ENCODE data around the gene N4BP2L2. TPM values are rescaled to one million over a fixed set of nuclear protein-coding genes. Genes with fewer than 3 reads are reported as not detected.

The N4BP2L2 gene
- polyA plus RNA-seq, 3 donors: 22.0 to 51.1 (median 38.3) TPM

DNA sequence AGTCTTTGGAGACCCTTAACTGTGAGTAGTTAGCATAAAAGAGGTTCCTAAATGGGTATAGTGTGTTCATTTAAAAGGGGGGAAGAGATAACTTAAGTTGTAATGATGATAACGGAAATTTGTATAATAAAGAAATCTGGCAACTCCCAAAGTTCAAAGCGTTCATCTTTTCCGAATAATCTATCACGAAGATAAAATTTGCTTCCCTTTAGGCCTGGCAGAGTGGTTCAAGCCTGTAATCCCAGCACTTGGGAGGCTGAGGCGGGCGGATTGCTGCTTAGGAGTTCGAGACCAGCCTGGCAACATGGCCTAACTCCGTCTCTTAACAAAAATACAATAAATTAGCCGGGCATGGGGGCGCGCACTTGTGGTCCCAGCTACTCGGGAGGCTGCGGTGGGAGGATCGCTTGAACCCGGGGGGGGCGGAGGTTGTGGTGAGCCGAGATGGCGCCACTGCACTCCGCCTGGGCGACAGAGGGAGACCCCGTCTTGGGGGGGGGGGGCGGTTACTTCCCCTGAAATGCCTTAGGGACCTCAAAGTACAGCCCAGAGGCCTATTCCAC lies 934 bp downstream of the N4BP2L2 start:
- 24 to 30% (median 28%) methylated on average over 21 to 22 of the region's 22 CpGs for WGBS, 3 donors
- H3K27ac ChIP-seq (ENCODE audit: low read depth, low read length): peak overlapping the region; percentile 45

DNA sequence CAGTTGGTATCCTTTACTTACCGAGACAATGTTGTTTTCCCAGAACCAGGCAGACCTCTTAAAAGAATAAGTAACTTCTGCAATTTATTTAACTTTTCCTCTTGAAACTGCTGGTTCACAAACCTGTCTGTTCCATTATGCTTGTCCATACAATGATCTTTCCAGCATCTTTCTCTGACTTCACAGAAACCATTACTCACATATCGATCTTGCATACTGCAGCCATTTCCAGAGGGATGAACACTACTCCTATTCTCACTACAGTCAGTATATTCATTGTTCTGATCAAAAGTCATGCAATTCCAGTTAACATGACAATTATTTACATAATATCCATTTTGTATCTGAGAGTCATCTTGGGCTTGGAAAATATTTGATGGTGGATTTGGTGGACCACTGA lies 2.8 kb downstream of the N4BP2L2 start:
- no peak overlapping the region for H3K27ac ChIP-seq (ENCODE audit: low read depth, low read length)
- WGBS, 3 donors: 94 to 97% (median 96%) methylated on average over 2 of the region's 2 CpGs

- no peak overlapping the region for H3K27ac ChIP-seq (ENCODE audit: low read depth, low read length)
- WGBS, 3 donors: 30 to 65% (median 61%) methylated on average over 1 of the region's 1 CpG
These were observed 3.5 kb downstream of the N4BP2L2 start for GRCh38 chr13:32535115-32535514.

GRCh38 chr13:32530841-32531253 lies 7.7 kb downstream of the N4BP2L2 start:
- no peak overlapping the region for H3K27ac ChIP-seq (ENCODE audit: low read depth, low read length)
- WGBS, 3 donors: 44 to 47% (median 46%) methylated on average over 2 of the region's 2 CpGs

DNA sequence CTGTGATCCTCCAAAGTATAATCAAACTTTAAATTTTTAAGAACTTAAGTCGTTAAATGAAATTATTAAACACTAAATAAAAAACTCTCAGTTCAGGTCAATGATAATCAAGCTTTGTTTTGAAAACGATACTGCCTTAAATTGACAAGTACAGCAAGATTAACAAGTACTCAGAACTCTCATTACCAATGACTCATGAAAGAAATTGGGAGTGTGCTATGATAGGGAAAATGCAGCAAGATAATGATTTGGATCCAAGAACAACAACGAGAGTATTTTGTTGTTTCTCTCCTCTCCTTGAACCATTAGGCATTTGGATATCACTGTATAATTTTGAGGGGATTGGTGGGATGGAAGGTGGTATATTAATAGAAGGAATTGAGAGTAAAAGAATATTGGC lies 10.2 kb downstream of the N4BP2L2 start:
- H3K27ac ChIP-seq (ENCODE audit: low read depth, low read length): no peak overlapping the region
- WGBS, 3 donors: 48 to 68% (median 55%) methylated on average over 3 of the region's 3 CpGs

GRCh38 chr13:32527151-32527550 lies 11.4 kb downstream of the N4BP2L2 start:
- H3K27ac ChIP-seq (ENCODE audit: low read depth, low read length): no peak overlapping the region

DNA sequence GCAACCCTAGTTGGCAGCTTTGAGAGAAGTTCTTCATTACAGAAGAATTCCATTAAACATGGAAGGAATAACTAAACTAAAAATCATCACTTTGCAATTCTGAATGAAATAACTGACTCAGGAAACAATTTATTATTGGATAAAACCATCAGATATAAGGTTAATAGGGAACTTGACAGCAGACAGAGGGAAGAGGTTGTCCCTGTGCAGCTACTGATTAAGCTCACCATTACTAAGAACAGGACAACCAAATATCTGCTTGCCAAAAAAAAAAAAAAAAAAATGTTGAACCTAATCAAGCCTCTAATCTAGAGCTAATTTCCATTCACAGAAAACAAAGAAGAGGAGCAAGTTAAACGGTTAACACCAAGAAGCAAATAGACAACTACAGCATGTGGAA lies 12.8 kb downstream of the N4BP2L2 start:
- no peak overlapping the region for H3K27ac ChIP-seq (ENCODE audit: low read depth, low read length)
- 31 to 83% (median 82%) methylated on average over 1 of the region's 1 CpG for WGBS, 3 donors

More at GRCh38 chr13:32527151-32527550, 11.4 kb downstream of the N4BP2L2 start:
- 64 to 90% (median 88%) methylated on average over 3 of the region's 3 CpGs for WGBS, 3 donors

DNA sequence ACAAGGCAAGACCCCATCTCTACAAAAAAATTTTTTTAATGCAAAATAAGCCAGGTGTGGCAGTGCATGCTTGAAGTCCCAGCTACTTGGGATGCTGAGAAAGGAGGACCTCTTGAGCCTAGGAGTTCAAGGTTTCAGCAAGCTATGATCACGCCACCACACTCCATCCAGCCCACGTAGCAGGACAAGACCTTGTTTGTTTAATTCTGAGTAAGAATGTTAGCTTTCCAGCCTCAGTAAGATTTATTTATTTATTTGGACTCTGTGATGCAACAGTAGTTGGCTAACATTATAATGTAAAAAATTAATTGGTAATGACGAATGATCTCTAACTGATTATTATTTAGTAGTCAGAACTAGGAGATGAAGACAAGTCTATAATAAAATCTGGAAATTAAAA lies 23.3 kb downstream of the N4BP2L2 start:
- no peak overlapping the region for H3K27ac ChIP-seq (ENCODE audit: low read depth, low read length)
- 79 to 95% (median 93%) methylated on average over 3 of the region's 3 CpGs for WGBS, 3 donors

- H3K27ac ChIP-seq (ENCODE audit: low read depth, low read length): no peak overlapping the region
- WGBS, 3 donors: 66 to 90% (median 76%) methylated on average over 4 of the region's 4 CpGs
These were observed 27.1 kb downstream of the N4BP2L2 start for GRCh38 chr13:32511482-32511881.

- WGBS, 3 donors: 93 to 96% (median 94%) methylated on average over 2 of the region's 2 CpGs
- H3K27ac ChIP-seq (ENCODE audit: low read depth, low read length): no peak overlapping the region
These were observed 33.7 kb downstream of the N4BP2L2 start for GRCh38 chr13:32504876-32505275.

GRCh38 chr13:32504263-32504662 lies 34.3 kb downstream of the N4BP2L2 start:
- WGBS, 3 donors: 51 to 85% (median 76%) methylated on average over 1 of the region's 1 CpG

GRCh38 chr13:32503727-32504126 lies 34.9 kb downstream of the N4BP2L2 start:
- WGBS, 3 donors: 97% methylated on average over 5 of the region's 5 CpGs
- H3K27ac ChIP-seq (ENCODE audit: low read depth, low read length): no peak overlapping the region

More at GRCh38 chr13:32504263-32504662, 34.3 kb downstream of the N4BP2L2 start:
- no peak overlapping the region for H3K27ac ChIP-seq (ENCODE audit: low read depth, low read length)

DNA sequence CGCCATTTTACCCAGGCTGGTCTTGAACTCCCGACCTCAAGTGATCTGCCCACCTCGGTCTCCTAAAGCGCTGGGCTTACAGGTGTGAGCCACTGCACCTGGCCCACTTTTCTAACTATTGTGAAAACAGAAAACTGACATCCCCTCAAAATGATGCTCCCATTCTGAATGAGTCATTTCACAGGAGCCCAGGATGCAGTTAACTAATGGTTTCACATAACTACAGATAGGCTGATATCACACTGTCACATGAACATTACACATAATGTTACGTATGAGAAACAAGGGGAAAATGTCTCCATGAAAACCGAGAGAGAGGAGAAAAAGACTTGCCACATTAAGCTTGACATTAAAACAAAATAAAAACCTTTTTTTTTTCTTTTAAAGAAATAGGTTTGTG lies 37.5 kb downstream of the N4BP2L2 start:
- 91 to 93% (median 93%) methylated on average over 6 of the region's 6 CpGs for WGBS, 3 donors
- H3K27ac ChIP-seq (ENCODE audit: low read depth, low read length): no peak overlapping the region

GRCh38 chr13:32499538-32500210 lies 38.9 kb downstream of the N4BP2L2 start:
- 97 to 100% (median 100%) methylated on average over 2 of the region's 2 CpGs for WGBS, 3 donors
- no peak overlapping the region for H3K27ac ChIP-seq (ENCODE audit: low read depth, low read length)

DNA sequence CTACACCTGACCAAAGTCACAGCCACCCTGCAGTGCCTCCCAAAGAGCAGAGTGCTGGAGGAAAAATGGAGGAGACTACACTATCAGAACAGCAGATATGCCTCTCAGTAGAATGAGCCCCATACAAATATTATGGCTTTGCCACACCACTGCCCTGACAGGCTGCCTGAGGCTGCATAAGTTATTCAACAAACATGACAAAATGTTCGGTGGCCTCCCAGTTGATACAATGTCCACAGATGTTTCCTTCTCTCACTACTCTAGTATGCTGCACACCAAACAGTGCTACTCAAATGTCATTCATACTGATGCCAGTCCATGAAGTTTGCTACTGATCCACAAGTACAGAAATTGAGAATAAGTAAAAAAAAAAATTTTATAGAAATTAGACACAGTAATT lies 41.0 kb downstream of the N4BP2L2 start:
- WGBS, 3 donors: 31 to 47% (median 37%) methylated on average over 1 of the region's 1 CpG
- H3K27ac ChIP-seq (ENCODE audit: low read depth, low read length): no peak overlapping the region

DNA sequence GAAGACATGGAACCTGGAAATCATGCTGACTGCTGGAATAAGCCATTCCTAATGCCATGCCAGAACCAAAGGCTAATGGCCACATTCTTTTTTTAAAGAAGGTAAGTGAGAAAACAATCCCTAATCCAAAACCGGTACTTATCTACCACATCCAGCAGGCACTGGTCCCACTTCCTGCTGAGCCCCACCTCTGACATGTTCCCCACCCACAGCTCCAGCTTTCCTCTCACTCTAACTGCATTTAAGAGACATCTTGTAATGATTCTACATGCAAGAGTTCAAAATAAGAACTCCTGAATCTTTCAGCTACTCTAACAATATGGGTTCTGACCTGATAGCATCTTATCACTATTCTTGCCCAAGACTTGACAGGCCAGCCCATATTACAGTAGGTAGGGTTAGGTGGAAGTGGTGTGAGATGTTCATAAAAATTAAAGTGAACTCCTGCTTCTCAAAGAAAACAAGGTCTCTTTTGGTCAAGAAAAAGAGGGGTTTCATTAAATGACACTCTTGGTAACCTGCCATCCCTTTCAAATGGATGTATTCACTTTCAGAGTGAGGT lies 41.9 kb downstream of the N4BP2L2 start:
- no peak overlapping the region for H3K27ac ChIP-seq (ENCODE audit: low read depth, low read length)
- 5 to 41% (median 10%) methylated on average over 1 of the region's 1 CpG for WGBS, 3 donors

GRCh38 chr13:32495841-32496240 lies 42.8 kb downstream of the N4BP2L2 start:
- WGBS, 3 donors: 94 to 97% (median 95%) methylated on average over 4 of the region's 4 CpGs
- H3K27ac ChIP-seq (ENCODE audit: low read depth, low read length): no peak overlapping the region

DNA sequence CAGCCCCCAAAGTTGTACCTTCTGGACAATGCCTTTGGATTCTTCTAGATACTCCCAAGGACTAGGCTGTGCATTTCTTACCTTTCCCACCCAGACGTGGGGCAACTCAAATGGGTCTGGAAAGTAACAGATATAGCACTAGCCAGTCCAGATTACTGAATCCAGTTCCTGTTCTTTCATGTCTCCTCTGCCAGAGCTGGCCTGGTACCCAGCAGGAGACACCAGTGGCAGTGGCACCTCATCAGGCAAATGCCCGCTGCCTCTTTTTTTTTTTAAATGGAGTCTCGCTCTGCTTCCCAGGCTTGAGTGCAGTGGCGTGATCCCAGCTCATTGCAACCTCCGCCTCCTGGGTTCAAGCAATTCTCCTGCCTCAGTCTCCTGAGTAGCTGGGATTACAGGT lies 43.2 kb downstream of the N4BP2L2 start:
- 87 to 93% (median 89%) methylated on average over 5 of the region's 5 CpGs for WGBS, 3 donors
- no peak overlapping the region for H3K27ac ChIP-seq (ENCODE audit: low read depth, low read length)

GRCh38 chr13:32491028-32491427 lies 47.6 kb downstream of the N4BP2L2 start:
- H3K27ac ChIP-seq (ENCODE audit: low read depth, low read length): no peak overlapping the region
- 94 to 100% (median 100%) methylated on average over 1 of the region's 1 CpG for WGBS, 3 donors

DNA sequence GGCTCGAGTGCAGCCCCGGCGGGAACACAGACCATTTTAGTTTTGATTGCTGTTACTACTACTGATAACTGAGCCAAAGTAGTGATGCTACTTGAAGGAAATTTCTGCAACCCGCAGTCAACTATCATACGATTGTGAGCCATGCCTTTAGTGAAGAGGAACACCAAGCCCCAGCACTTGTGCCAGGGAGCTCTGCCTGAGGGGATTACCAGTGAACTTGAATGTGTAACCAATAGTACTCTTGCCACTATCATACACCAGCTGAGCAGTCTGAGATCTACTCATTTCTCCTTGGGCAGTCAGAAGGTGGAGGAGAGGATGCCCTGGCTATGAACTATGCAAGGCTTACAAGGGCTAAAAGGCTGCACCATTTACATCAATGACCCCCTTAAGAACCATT lies 61.7 kb downstream of the N4BP2L2 start:
- H3K27ac ChIP-seq (ENCODE audit: low read depth, low read length): no peak overlapping the region
- 92 to 98% (median 95%) methylated on average over 5 of the region's 5 CpGs for WGBS, 3 donors

Data from adipose tissue (tissue), 3 donors.